Measurements from ENCODE around the gene ZNF576. TPM values are rescaled to one million over a fixed set of nuclear protein-coding genes. Genes with fewer than 3 reads are reported as not detected.

The ZNF576 gene
- polyA plus RNA-seq, 1 experiment = 9.3 TPM

DNA sequence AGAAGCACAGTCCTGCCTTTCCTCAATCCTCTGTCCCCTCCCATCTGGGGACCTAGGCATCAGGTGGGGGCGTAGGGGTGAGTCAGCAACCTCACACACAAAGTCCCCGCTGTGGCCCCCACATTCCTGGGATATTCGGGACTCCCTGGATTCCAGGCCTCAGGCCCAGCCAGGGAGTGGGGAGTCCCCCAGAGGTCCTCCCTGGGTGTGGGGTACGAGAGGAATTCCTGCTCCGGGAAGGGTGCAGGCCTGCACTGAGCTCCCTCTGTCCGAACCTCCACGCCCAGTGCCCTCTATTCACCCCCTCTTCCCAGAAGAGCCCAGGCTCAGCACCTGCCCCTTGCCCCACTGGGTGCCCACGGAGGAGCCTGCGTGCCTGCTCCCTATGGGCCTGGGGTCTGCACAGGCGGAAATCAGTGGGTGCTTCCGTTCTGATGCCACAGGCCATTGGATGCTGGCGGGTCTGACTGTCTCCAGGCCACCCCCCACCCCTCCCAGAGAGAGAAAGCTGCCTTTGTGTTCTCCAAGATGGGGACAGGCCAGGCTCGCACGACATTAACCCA, 39.8 kb downstream of the ZNF576 start:
- no peak overlapping the region for H3K27ac ChIP-seq (ENCODE audit: low read depth, low read length)
- DNase-seq (ENCODE audit: low read depth, low spot score) = no peak
- CTCF ChIA-PET = no interaction called here
- TF ChIP-seq, protein P1, sequence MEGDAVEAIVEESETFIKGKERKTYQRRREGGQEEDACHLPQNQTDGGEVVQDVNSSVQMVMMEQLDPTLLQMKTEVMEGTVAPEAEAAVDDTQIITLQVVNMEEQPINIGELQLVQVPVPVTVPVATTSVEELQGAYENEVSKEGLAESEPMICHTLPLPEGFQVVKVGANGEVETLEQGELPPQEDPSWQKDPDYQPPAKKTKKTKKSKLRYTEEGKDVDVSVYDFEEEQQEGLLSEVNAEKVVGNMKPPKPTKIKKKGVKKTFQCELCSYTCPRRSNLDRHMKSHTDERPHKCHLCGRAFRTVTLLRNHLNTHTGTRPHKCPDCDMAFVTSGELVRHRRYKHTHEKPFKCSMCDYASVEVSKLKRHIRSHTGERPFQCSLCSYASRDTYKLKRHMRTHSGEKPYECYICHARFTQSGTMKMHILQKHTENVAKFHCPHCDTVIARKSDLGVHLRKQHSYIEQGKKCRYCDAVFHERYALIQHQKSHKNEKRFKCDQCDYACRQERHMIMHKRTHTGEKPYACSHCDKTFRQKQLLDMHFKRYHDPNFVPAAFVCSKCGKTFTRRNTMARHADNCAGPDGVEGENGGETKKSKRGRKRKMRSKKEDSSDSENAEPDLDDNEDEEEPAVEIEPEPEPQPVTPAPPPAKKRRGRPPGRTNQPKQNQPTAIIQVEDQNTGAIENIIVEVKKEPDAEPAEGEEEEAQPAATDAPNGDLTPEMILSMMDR (IDR thresholded peaks at IDR 0.05; ENCODE audit: low read depth, low read length) = no peak
- no peaks in the 10 kb centered on the region for H3K9me3 ChIP-seq (ENCODE audit: control insufficient read depth, insufficient read depth, low read length)
- peaks cover 40% of the 10 kb centered on the region for H3K27me3 ChIP-seq (ENCODE audit: control insufficient read depth, insufficient read depth, low read length)
- no peak overlapping the region for H3K4me3 ChIP-seq (ENCODE audit: low read depth, low read length)
- POLR2A ChIA-PET = no interaction called here

DNA sequence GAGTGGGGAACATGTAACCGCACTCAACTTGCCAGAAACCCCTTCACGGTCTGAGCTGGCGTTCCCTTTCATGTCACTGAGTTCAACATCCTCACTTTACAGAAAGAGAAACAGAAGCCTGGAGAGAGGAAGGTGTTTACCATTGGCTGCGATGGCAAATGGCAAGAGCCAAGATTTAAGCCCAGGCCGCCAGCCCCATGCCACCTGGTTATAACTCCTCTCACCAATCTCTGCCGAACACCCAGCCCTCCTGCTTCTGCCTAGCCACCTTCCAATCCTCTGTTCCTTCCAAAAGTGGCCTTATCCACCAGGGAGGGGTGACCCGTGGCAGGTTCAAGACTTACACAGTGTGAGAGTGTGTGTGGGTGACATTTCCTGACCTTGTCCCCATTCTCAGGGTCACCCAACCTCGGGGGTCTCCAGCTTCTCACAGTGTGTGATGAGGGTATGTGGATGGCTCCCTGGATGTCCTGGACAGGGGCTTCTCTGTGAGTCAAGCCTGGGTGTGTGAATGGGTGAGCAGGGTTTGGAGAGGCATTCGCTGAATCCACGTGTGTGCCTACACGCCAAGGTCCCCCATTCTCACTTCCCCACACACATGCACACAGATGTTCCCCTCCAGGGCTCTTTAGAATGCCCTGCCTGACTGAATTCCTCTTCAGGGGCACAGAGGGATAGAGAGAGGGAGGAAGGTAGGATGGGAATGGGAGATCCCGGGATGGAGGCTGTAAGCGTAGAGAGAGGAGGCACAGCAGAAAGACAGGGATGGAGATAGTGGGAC, 42.0 kb downstream of the ZNF576 start:
- CTCF ChIA-PET = no interaction called here
- DNase-seq (ENCODE audit: low read depth, low spot score) = no peak
- Histone ChIP-seq H3K4me3 (ENCODE audit: low read depth, low read length) (no peak overlapping the region), H3K27ac (ENCODE audit: low read depth, low read length) (no peak overlapping the region), H3K9me3 (ENCODE audit: control insufficient read depth, insufficient read depth, low read length) (no peaks in the 10 kb centered on the region), H3K27me3 (ENCODE audit: control insufficient read depth, insufficient read depth, low read length) (peaks cover 33% of the 10 kb centered on the region)
- POLR2A ChIA-PET = no interaction called here
- TF ChIP-seq, protein P1 (IDR thresholded peaks at IDR 0.05; ENCODE audit: low read depth, low read length) = no peak

DNA sequence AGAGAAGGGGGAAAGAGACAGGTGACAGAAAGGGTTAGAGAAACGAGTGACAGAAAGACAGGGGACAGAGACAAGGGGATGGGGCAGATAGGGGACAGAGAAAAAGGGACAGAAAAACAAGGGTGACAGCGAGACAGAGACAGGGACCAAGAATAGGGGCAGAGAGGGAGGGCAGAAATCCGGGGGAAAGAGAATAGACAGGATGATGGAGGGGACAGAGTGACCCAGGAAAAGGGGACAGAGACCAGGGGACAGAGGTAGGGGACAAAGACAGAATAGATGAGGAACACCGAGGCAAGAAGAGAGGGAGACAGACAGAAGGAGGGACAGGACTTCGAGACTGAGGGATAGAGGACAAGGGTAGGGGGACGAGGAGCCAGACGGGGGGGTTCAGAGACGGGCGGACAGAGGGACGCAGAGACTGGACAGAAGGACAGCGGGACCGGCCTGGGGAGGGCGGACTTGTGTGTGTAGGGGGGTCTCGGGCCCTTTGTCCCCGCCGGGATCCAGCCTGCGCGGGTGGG, 42.7 kb downstream of the ZNF576 start:
- no peak for DNase-seq (ENCODE audit: low read depth, low spot score)
- Histone ChIP-seq H3K9me3 (ENCODE audit: control insufficient read depth, insufficient read depth, low read length) (no peaks in the 10 kb centered on the region), H3K27ac (ENCODE audit: low read depth, low read length) (no peak overlapping the region), H3K27me3 (ENCODE audit: control insufficient read depth, insufficient read depth, low read length) (peaks cover 30% of the 10 kb centered on the region), H3K4me3 (ENCODE audit: low read depth, low read length) (peak overlapping the region; percentile 48)
- TF ChIP-seq, protein P1 (IDR thresholded peaks at IDR 0.05; ENCODE audit: low read depth, low read length) = no peak
- ChIA-PET POLR2A (no interaction called here), CTCF (no interaction called here)

DNA sequence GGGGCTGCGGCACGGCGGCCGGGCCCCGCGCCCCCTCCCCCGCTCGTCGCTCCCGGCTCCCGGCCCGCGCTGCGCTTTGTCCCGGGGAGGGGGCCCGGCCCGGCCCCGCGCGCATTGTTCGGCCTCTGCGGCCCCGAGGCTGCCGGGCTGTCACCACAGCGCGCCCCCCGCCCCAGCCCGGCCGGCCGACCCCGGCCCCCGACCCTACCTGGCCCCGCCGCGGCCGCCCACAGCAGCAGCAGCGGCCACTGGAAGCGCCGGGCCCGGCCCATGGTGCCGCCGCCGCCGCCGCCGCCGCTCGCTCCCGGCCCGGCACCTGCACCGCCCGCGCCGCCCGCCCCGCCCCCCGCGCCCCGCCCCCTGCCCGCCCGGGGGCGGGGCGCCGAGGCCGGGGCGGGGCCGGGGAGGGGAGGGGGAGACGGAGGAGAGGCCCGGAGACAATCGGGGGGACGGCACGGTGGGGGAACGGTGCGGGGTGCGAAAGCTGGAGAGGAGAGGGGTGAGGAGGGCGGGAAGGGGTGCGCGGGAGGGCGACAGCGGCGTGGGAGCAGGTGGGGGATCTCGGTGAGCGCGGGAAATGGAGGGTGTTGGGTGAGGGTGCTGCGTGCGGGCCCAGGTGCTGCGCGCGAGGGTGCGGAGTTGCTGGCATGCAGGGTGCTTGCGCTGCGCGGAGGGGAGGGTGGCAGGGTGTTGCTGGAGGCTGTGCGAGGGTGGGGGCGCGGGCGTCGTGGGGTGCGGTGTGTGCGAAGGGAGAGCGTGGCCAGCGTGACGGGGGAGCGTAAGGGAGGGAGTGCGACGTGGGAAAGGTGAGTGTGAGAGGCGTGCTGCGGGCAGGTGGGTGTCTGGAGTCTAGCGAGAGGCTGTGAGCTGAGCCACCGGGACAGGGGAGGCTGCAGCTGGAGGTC, 43.4 kb downstream of the ZNF576 start, which contains the start of gene CADM4:
Gene CADM4 (minus strand): TSS at position 332 of the 905 bp plus-strand sequence. CDS start 60 bp downstream, at position 272.
- no peak within 1 kb of the TSS for H3K27ac ChIP-seq (ENCODE audit: low read depth, low read length)
- peaks cover 25% of the 10 kb centered on the region for H3K27me3 ChIP-seq (ENCODE audit: control insufficient read depth, insufficient read depth, low read length)
- no peaks in the 10 kb centered on the region for H3K9me3 ChIP-seq (ENCODE audit: control insufficient read depth, insufficient read depth, low read length)
- CTCF ChIA-PET = no interaction called here
- TF ChIP-seq, protein P1 (IDR thresholded peaks at IDR 0.05; ENCODE audit: low read depth, low read length) = no peak
- no peak for DNase-seq (ENCODE audit: low read depth, low spot score)
- peak within 1 kb of the TSS; percentile 64 for H3K4me3 ChIP-seq (ENCODE audit: low read depth, low read length)
- POLR2A ChIA-PET = no interaction called here
